K562 (cell line): ENCODE results near the gene CTDSPL. TPM values are rescaled to one million over a fixed set of nuclear protein-coding genes. Genes with fewer than 3 reads are reported as not detected.

Source experiments
- ARID1B ChIP-seq: fragments of 450-650 bp; IDR thresholded peaks from 2 replicates; pipeline ENCODE4 v1.6.1; 2016; ENCODE audit warnings: antibody characterized with exemption, mild to moderate bottlenecking, inconsistent platforms
- BCL6 ChIP-seq: fragments of 250-450 bp; sonication (Bioruptor Pico); IDR thresholded peaks from 2 replicates; pipeline ENCODE4 v1.4.0; 2020
- CEBPB ChIP-seq: fragments of 450-650 bp; IDR thresholded peaks from 2 replicates; pipeline ENCODE4 v1.6.1; 2016; ENCODE audit warnings: missing genetic modification characterization, missing compliant biosample characterization
- CHCHD3 ChIP-seq: fragments of 250-450 bp; sonication (Bioruptor Pico); IDR thresholded peaks from 2 replicates; pipeline ENCODE4 v2.1.2; 2022; ENCODE audit warnings: mild to moderate bottlenecking
- COPS2 ChIP-seq: fragments of 450-650 bp; conservative IDR thresholded peaks from 2 replicates; pipeline ENCODE4 v1.6.1; 2016; ENCODE audit warnings: mild to moderate bottlenecking, moderate library complexity
- KAT7 ChIP-seq: sonication (generic); formaldehyde crosslinking; IDR thresholded peaks from 2 replicates; pipeline ENCODE4 v1.8.0; 2022; ENCODE audit warnings: missing genetic modification reagents, mild to moderate bottlenecking, borderline replicate concordance
- KLF16 ChIP-seq: IDR thresholded peaks from 2 replicates; pipeline ENCODE4 v1.6.1; 2016; ENCODE audit warnings: antibody characterized with exemption
- MEF2A ChIP-seq: IDR thresholded peaks from 2 replicates; pipeline ENCODE4 v1.6.1; 2011; ENCODE audit warnings: low read depth, mild to moderate bottlenecking, low read length, moderate library complexity; ENCODE audit not compliant: control insufficient read depth
- NFRKB ChIP-seq: fragments of 450-650 bp; IDR thresholded peaks from 2 replicates; pipeline ENCODE4 v1.6.1; 2016; ENCODE audit warnings: low read depth
- OTX1 ChIP-seq: fragments of 450-650 bp; formaldehyde crosslinking; IDR thresholded peaks from 2 replicates; pipeline ENCODE4 v1.4.0; 2022; ENCODE audit warnings: mild to moderate bottlenecking
- RFX5 ChIP-seq: IDR thresholded peaks from 2 replicates; pipeline ENCODE4 v1.6.1; 2011; ENCODE audit warnings: low read depth, mild to moderate bottlenecking, improper control_type of control experiment, low read length
- SRSF7 ChIP-seq: fragments of 200-400 bp; formaldehyde crosslinking; optimal IDR thresholded peaks from 2 replicates; pipeline ENCODE3; 2017; ENCODE audit warnings: mild to moderate bottlenecking, low read depth, low read length
- TSC22D4 ChIP-seq: fragments of 450-650 bp; IDR thresholded peaks from 2 replicates; pipeline ENCODE4 v1.6.1; 2016; ENCODE audit warnings: missing genetic modification characterization, missing biosample characterization, control low read depth
- ZFPM2 ChIP-seq: fragments of 250-450 bp; sonication (Bioruptor Pico); IDR thresholded peaks from 2 replicates; pipeline ENCODE4 v1.5.1; 2022; ENCODE audit warnings: mild to moderate bottlenecking
- ZNF232 ChIP-seq: sonication (generic); formaldehyde crosslinking; IDR thresholded peaks from 2 replicates; pipeline ENCODE4 v1.8.0; 2022; ENCODE audit warnings: mild to moderate bottlenecking, missing genetic modification reagents
- ZNF584 ChIP-seq: fragments of 200-800 bp; sonication (Bioruptor generic); IDR thresholded peaks from 2 replicates; pipeline ENCODE4 v1.6.1; 2016; ENCODE audit warnings: low read depth, mild to moderate bottlenecking, missing genetic modification characterization, missing compliant biosample characterization
- ZNF699 ChIP-seq: fragments of 250-450 bp; sonication (Bioruptor Pico); IDR thresholded peaks from 2 replicates; pipeline ENCODE4 v1.8.0; 2021; ENCODE audit warnings: mild to moderate bottlenecking, moderate library complexity; ENCODE audit not compliant: insufficient replicate concordance
- ZNF717 ChIP-seq: fragments of 250-450 bp; sonication (Bioruptor Pico); IDR thresholded peaks from 2 replicates; pipeline ENCODE4 v1.5.0; 2021
- polyA plus RNA-seq, 8 experiments: library from polyadenylated mRNA; depleted of rRNA in 4 of 8; stranded (reverse) in 5 of 8; unstranded in 3 of 8; fragments of >200 nt; fragmentation: Nextera tagmentation in 2 of 8; fragmentation: Illumina TruSeq in 1 of 8; extraction: Ambion mirVana in 2 of 8; extraction: Trizol in 1 of 8; gene quantifications; 2 replicates each; pipeline versions ENCODE4 v1.2.1 to v1.2.3, GENCODE V29; 2011 to 2014; ENCODE audit warnings: inconsistent platforms in 1 of 8, missing spikeins in 1 of 8
- total RNA-seq, 7 experiments: library from RNA; depleted of rRNA in 6 of 7; stranded (reverse); fragments of >200 nt in 6 of 7; fragmentation: Illumina TruSeq in 2 of 7; extraction: Trizol in 2 of 7; gene quantifications; 2 replicates each; pipeline versions ENCODE4 v1.2.1 to v1.2.3, GENCODE V29; 2011 to 2021; ENCODE audit warnings: low replicate concordance in 1 of 7
- TF ChIP-seq, protein P1 (sequence below): sonication (generic); formaldehyde crosslinking; IDR thresholded peaks from 2 replicates; pipeline ENCODE4 v1.8.1; 2022; ENCODE audit warnings: missing genetic modification reagents
- TF ChIP-seq, protein P2 (sequence below): fragments of 250-450 bp; sonication (Bioruptor Pico); IDR thresholded peaks from 2 replicates; pipeline ENCODE4 v1.4.0; 2020
- TF ChIP-seq, protein P3 (sequence below): fragments of 450-650 bp; formaldehyde crosslinking; IDR thresholded peaks from 2 replicates; pipeline ENCODE4 v1.4.0; 2022; ENCODE audit warnings: missing genetic modification characterization
- TF ChIP-seq, protein P4 (sequence below): fragments of 250-450 bp; sonication (Bioruptor Pico); IDR thresholded peaks from 2 replicates; pipeline ENCODE4 v1.5.0; 2021
- TF ChIP-seq, protein P5 (sequence below): fragments of 450-650 bp; IDR thresholded peaks from 2 replicates; pipeline ENCODE4 v1.6.1; 2016; ENCODE audit warnings: missing biosample characterization, missing genetic modification characterization

CTDSPL gene
- total and polyA plus RNA-seq, 9 of the 15 experiments (the other 6 are each of a cell fraction or from before 2014, with no cell fraction given), result 5.1 to 19.3 (median 11.3) TPM

DNA sequence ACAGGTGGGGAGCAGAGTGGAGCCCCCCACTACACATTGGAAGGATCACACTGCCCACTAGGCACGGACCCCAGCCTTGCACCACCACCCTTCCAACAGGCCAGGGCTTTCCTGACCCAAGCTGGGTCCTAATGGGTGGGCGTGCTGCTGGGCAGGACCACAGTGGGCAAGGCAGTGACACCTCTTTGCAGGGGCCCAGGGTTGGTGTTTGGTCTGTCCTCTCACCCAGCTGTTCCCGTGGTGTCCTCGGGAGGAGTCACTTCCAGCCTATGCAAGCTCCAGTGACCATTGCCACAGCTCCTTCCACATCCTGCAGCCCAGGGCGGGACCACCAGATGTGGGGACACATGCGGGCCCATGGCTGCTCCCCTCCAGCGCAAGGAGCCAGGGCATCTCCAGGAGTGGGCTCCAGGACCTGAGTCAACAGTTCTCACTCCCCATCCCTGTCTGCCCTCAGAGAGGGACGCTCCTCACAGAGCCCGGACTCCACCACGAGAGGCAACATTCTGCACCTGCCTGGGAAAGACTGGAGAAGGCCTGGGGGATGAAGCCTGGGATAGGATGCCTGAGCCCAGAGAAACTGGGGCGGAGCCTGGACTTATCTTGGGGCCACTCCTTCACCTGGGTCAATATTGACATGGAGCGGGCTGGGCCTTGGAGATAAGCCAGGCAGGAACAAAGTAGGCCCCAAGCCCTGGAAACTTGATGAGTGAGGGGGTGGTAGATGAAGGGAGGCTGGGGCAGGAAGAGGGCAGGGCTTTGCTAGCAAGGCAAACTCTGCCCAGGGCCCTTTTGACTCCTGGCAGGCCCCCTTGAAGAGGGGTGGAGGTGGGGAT lies 125.0 kb downstream of the CTDSPL start (continued):
- TF ChIP-seq, protein P1, sequence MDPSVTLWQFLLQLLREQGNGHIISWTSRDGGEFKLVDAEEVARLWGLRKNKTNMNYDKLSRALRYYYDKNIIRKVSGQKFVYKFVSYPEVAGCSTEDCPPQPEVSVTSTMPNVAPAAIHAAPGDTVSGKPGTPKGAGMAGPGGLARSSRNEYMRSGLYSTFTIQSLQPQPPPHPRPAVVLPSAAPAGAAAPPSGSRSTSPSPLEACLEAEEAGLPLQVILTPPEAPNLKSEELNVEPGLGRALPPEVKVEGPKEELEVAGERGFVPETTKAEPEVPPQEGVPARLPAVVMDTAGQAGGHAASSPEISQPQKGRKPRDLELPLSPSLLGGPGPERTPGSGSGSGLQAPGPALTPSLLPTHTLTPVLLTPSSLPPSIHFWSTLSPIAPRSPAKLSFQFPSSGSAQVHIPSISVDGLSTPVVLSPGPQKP (CRISPR knock-in tag), result no peak
- TF ChIP-seq, protein P2, sequence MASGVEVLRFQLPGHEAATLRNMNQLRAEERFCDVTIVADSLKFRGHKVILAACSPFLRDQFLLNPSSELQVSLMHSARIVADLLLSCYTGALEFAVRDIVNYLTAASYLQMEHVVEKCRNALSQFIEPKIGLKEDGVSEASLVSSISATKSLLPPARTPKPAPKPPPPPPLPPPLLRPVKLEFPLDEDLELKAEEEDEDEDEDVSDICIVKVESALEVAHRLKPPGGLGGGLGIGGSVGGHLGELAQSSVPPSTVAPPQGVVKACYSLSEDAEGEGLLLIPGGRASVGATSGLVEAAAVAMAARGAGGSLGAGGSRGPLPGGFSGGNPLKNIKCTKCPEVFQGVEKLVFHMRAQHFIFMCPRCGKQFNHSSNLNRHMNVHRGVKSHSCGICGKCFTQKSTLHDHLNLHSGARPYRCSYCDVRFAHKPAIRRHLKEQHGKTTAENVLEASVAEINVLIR (CRISPR knock-in tag), result no peak
- peak; percentile 71; the same call in 1 of the 2 replicates for TF ChIP-seq ZNF584 (CRISPR knock-in tag)
- TF ChIP-seq ZNF699 (CRISPR knock-in tag), result no peak
- TF ChIP-seq KAT7 (CRISPR knock-in tag), result no peak
- TF ChIP-seq, protein P3, sequence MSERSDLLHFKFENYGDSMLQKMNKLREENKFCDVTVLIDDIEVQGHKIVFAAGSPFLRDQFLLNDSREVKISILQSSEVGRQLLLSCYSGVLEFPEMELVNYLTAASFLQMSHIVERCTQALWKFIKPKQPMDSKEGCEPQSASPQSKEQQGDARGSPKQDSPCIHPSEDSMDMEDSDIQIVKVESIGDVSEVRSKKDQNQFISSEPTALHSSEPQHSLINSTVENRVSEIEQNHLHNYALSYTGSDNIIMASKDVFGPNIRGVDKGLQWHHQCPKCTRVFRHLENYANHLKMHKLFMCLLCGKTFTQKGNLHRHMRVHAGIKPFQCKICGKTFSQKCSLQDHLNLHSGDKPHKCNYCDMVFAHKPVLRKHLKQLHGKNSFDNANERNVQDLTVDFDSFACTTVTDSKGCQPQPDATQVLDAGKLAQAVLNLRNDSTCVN (CRISPR knock-in tag), result no peak
- TF ChIP-seq RFX5, result no peak
- TF ChIP-seq, protein P4, sequence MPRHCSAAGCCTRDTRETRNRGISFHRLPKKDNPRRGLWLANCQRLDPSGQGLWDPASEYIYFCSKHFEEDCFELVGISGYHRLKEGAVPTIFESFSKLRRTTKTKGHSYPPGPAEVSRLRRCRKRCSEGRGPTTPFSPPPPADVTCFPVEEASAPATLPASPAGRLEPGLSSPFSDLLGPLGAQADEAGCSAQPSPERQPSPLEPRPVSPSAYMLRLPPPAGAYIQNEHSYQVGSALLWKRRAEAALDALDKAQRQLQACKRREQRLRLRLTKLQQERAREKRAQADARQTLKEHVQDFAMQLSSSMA (CRISPR knock-in tag), result no peak
- TF ChIP-seq MEF2A, result peak; percentile 50; the same call in 1 of the 2 replicates
- no peak for TF ChIP-seq CEBPB (tag)
- TF ChIP-seq, protein P5, sequence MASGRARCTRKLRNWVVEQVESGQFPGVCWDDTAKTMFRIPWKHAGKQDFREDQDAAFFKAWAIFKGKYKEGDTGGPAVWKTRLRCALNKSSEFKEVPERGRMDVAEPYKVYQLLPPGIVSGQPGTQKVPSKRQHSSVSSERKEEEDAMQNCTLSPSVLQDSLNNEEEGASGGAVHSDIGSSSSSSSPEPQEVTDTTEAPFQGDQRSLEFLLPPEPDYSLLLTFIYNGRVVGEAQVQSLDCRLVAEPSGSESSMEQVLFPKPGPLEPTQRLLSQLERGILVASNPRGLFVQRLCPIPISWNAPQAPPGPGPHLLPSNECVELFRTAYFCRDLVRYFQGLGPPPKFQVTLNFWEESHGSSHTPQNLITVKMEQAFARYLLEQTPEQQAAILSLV (tag), result no peak; the same call in 1 of the 2 replicates
- TF ChIP-seq KLF16, result peak; percentile 97
- no peak for TF ChIP-seq COPS2
- TF ChIP-seq ZNF717 (CRISPR knock-in tag), result no peak
- peak; percentile 100 for TF ChIP-seq ARID1B
- TF ChIP-seq OTX1 (CRISPR knock-in tag), result peak; percentile 57; the same call in 1 of the 2 replicates
- TF ChIP-seq NFRKB, result no peak
- no peak for TF ChIP-seq SRSF7
- no peak for TF ChIP-seq CHCHD3
- no peak for TF ChIP-seq TSC22D4 (tag)
- TF ChIP-seq ZNF232 (CRISPR knock-in tag), result no peak
- no peak for TF ChIP-seq BCL6
- TF ChIP-seq ZFPM2, result no peak
